ENCODE measurements around the gene KEL. TPM values are rescaled to one million over a fixed set of nuclear protein-coding genes. Genes with fewer than 3 reads are reported as not detected.

The KEL gene
- total RNA-seq, 1 donor: not detected

GRCh38 chr7:142908290-142908689 lies 53.9 kb downstream of the KEL start:
- H3K79me2 ChIP-seq (ENCODE audit: insufficient read depth, low read length): no peaks in the 10 kb centered on the region

GRCh38 chr7:142906643-142907042 lies 55.5 kb downstream of the KEL start:
- Histone ChIP-seq H3K4me2 (ENCODE audit: insufficient read depth, low read length) (no peak overlapping the region), H4K20me1 (ENCODE audit: insufficient read depth, low read length) (no peaks in the 10 kb centered on the region), H3K27ac (ENCODE audit: low read depth, low read length) (no peak overlapping the region), H3K79me2 (ENCODE audit: insufficient read depth, low read length) (no peaks in the 10 kb centered on the region), H3K4me3 (ENCODE audit: insufficient read depth, low read length) (no peak overlapping the region), H2AFZ (ENCODE audit: low read length) (no peak overlapping the region), H3K36me3 (ENCODE audit: insufficient read depth, low read length) (no peaks in the 10 kb centered on the region), H3K4me1 (ENCODE audit: insufficient read depth, low read length) (no peaks in the 10 kb centered on the region), H3K9me3 (ENCODE audit: low read depth, low read length) (no peaks in the 10 kb centered on the region), H3K27me3 (ENCODE audit: insufficient read depth, low read length) (no peaks in the 10 kb centered on the region)
- no peak for DNase-seq (ENCODE audit: insufficient read length, low spot score, missing footprints)
- no peak for TF ChIP-seq CTCF (IDR thresholded peaks at IDR 0.05; ENCODE audit: extremely low read depth, low read depth, low read length)

More at GRCh38 chr7:142908290-142908689, 53.9 kb downstream of the KEL start:
- Histone ChIP-seq H3K4me2 (ENCODE audit: insufficient read depth, low read length) (no peak overlapping the region), H2AFZ (ENCODE audit: low read length) (no peak overlapping the region), H3K27me3 (ENCODE audit: insufficient read depth, low read length) (no peaks in the 10 kb centered on the region), H3K9me3 (ENCODE audit: low read depth, low read length) (no peaks in the 10 kb centered on the region), H3K27ac (ENCODE audit: low read depth, low read length) (no peak overlapping the region), H4K20me1 (ENCODE audit: insufficient read depth, low read length) (no peaks in the 10 kb centered on the region), H3K36me3 (ENCODE audit: insufficient read depth, low read length) (no peaks in the 10 kb centered on the region), H3K4me1 (ENCODE audit: insufficient read depth, low read length) (no peaks in the 10 kb centered on the region), H3K4me3 (ENCODE audit: insufficient read depth, low read length) (no peak overlapping the region)
- DNase-seq (ENCODE audit: insufficient read length, low spot score, missing footprints): no peak
- no peak for TF ChIP-seq CTCF (IDR thresholded peaks at IDR 0.05; ENCODE audit: extremely low read depth, low read depth, low read length)

- H3K27ac ChIP-seq (ENCODE audit: low read depth, low read length): no peak overlapping the region
- no peak for DNase-seq (ENCODE audit: insufficient read length, low spot score, missing footprints)
- H2AFZ ChIP-seq (ENCODE audit: low read length): no peak overlapping the region
- TF ChIP-seq CTCF (IDR thresholded peaks at IDR 0.05; ENCODE audit: extremely low read depth, low read depth, low read length): no peak
- no peaks in the 10 kb centered on the region for H3K9me3 ChIP-seq (ENCODE audit: low read depth, low read length)
- H3K4me1 ChIP-seq (ENCODE audit: insufficient read depth, low read length): no peaks in the 10 kb centered on the region
- no peaks in the 10 kb centered on the region for H4K20me1 ChIP-seq (ENCODE audit: insufficient read depth, low read length)
- no peak overlapping the region for H3K4me3 ChIP-seq (ENCODE audit: insufficient read depth, low read length)
- no peaks in the 10 kb centered on the region for H3K36me3 ChIP-seq (ENCODE audit: insufficient read depth, low read length)
- no peak overlapping the region for H3K4me2 ChIP-seq (ENCODE audit: insufficient read depth, low read length)
- H3K79me2 ChIP-seq (ENCODE audit: insufficient read depth, low read length): no peaks in the 10 kb centered on the region
- H3K27me3 ChIP-seq (ENCODE audit: insufficient read depth, low read length): no peaks in the 10 kb centered on the region
Observed at GRCh38 chr7:142905759-142906158, 56.4 kb downstream of the KEL start.

- H4K20me1 ChIP-seq (ENCODE audit: insufficient read depth, low read length): no peaks in the 10 kb centered on the region
- H3K36me3 ChIP-seq (ENCODE audit: insufficient read depth, low read length): no peaks in the 10 kb centered on the region
- H3K27me3 ChIP-seq (ENCODE audit: insufficient read depth, low read length): no peaks in the 10 kb centered on the region
- DNase-seq (ENCODE audit: insufficient read length, low spot score, missing footprints): no peak
- TF ChIP-seq CTCF (IDR thresholded peaks at IDR 0.05; ENCODE audit: extremely low read depth, low read depth, low read length): no peak
- H3K9me3 ChIP-seq (ENCODE audit: low read depth, low read length): no peaks in the 10 kb centered on the region
- no peak overlapping the region for H3K27ac ChIP-seq (ENCODE audit: low read depth, low read length)
- H3K79me2 ChIP-seq (ENCODE audit: insufficient read depth, low read length): no peaks in the 10 kb centered on the region
- no peaks in the 10 kb centered on the region for H3K4me1 ChIP-seq (ENCODE audit: insufficient read depth, low read length)
- H3K4me2 ChIP-seq (ENCODE audit: insufficient read depth, low read length): no peak overlapping the region
- no peak overlapping the region for H2AFZ ChIP-seq (ENCODE audit: low read length)
- H3K4me3 ChIP-seq (ENCODE audit: insufficient read depth, low read length): no peak overlapping the region
Observed at GRCh38 chr7:142904128-142904527, 58.0 kb downstream of the KEL start.
